Astrocyte (in vitro differentiated cells and primary cell): Measurements from ENCODE around the gene ARHGAP9. TPM values are rescaled to one million over a fixed set of nuclear protein-coding genes. Genes with fewer than 3 reads are reported as not detected.
"Not testable (repeated sequence)": the region's sequence is repeated elsewhere in the genome, so short reads cannot be mapped to it uniquely, and the experiment has no call there.

Experiments used
- DNase-seq: peaks from one replicate; pipeline ENCODE4 v3.0.0-alpha.2; 2010; ENCODE audit warnings: low read depth
- FAIRE-seq: peaks from 2 replicates; lab custom pipeline; 2011; peaks lifted over from hg19 to GRCh38; lab: Jason Lieb, UNC
- H2AFZ ChIP-seq: 2 replicates; pipeline ENCODE4 v1.6.0; 2012; ENCODE audit warnings: low read depth, low read length, inconsistent platforms
- H3K27ac ChIP-seq: 2 replicates; pipeline ENCODE4 v1.5.1; 2011; ENCODE audit warnings: low read depth, low read length, inconsistent platforms
- H3K27me3 ChIP-seq: 2 replicates; pipeline ENCODE4 v1.6.0; 2011; ENCODE audit warnings: low read length, inconsistent platforms; ENCODE audit not compliant: insufficient read depth
- H3K36me3 ChIP-seq: 2 replicates; pipeline ENCODE4 v1.5.1; 2011; ENCODE audit warnings: low read length, inconsistent platforms; ENCODE audit not compliant: insufficient read depth
- H3K4me1 ChIP-seq: 2 replicates; pipeline ENCODE4 v1.5.1; 2011; ENCODE audit warnings: low read length, inconsistent platforms; ENCODE audit not compliant: insufficient read depth
- H3K4me2 ChIP-seq: 2 replicates; pipeline ENCODE4 v1.6.0; 2012; ENCODE audit warnings: low read length, inconsistent platforms
- H3K4me3 ChIP-seq: 2 replicates; pipeline ENCODE4 v1.5.1; 2011; ENCODE audit warnings: low read depth, mild to moderate bottlenecking, low read length, inconsistent platforms; ENCODE audit not compliant: insufficient read depth
- H3K79me2 ChIP-seq: 2 replicates; pipeline ENCODE4 v1.6.0; 2012; ENCODE audit warnings: mild to moderate bottlenecking, low read length, inconsistent platforms; ENCODE audit not compliant: insufficient read depth
- H3K9ac ChIP-seq: 2 replicates; pipeline ENCODE4 v1.6.0; 2012; ENCODE audit warnings: mild to moderate bottlenecking, low read length, inconsistent platforms
- H3K9me3 ChIP-seq: 2 replicates; pipeline ENCODE4 v1.5.1; 2012; ENCODE audit warnings: low read depth, mild to moderate bottlenecking, low read length, inconsistent platforms; ENCODE audit not compliant: insufficient read depth
- H4K20me1 ChIP-seq: 2 replicates; pipeline ENCODE4 v1.6.0; 2012; ENCODE audit warnings: low read length, inconsistent platforms; ENCODE audit not compliant: insufficient read depth
- H3K27ac Mint-ChIP-seq: one replicate; pipeline ENCODE4 v1.8.0; 2021; ENCODE audit warnings: mild to moderate bottlenecking, mixed read lengths; ENCODE audit not compliant: unreplicated experiment
- H3K27me3 Mint-ChIP-seq: one replicate; pipeline ENCODE4 v1.8.0; 2021; ENCODE audit warnings: low read depth, mixed read lengths; ENCODE audit not compliant: unreplicated experiment
- H3K36me3 Mint-ChIP-seq: one replicate; pipeline ENCODE4 v1.8.0; 2021; ENCODE audit warnings: low read depth, mixed read lengths; ENCODE audit not compliant: unreplicated experiment
- H3K4me1 Mint-ChIP-seq: one replicate; pipeline ENCODE4 v1.8.0; 2021; ENCODE audit warnings: low read depth, mixed read lengths; ENCODE audit not compliant: unreplicated experiment
- H3K4me3 Mint-ChIP-seq: one replicate; pipeline ENCODE4 v1.8.0; 2021; ENCODE audit warnings: mild to moderate bottlenecking, moderate library complexity, mixed read lengths; ENCODE audit not compliant: unreplicated experiment
- H3K9me3 Mint-ChIP-seq: one replicate; pipeline ENCODE4 v1.8.0; 2021; ENCODE audit warnings: mild to moderate bottlenecking, mixed read lengths; ENCODE audit not compliant: unreplicated experiment
- EZH2 ChIP-seq: IDR thresholded peaks from 2 replicates; pipeline ENCODE4 v1.6.1; 2012; ENCODE audit warnings: mild to moderate bottlenecking, low read length, inconsistent platforms; ENCODE audit not compliant: insufficient read depth
- total RNA-seq: library from RNA; stranded (reverse); gene quantifications from 2 replicates; pipeline ENCODE4 v1.2.1, GENCODE V29; 2021
- TF ChIP-seq, protein P1 (sequence below): IDR thresholded peaks from 2 replicates; pipeline ENCODE4 v1.5.1; 2011; ENCODE audit warnings: low read depth, mild to moderate bottlenecking, inconsistent platforms, low read length, moderate library complexity; ENCODE audit not compliant: insufficient read depth

Gene ARHGAP9
- total RNA-seq, 1 donor from 2014 or later, result 3.1 TPM

DNA sequence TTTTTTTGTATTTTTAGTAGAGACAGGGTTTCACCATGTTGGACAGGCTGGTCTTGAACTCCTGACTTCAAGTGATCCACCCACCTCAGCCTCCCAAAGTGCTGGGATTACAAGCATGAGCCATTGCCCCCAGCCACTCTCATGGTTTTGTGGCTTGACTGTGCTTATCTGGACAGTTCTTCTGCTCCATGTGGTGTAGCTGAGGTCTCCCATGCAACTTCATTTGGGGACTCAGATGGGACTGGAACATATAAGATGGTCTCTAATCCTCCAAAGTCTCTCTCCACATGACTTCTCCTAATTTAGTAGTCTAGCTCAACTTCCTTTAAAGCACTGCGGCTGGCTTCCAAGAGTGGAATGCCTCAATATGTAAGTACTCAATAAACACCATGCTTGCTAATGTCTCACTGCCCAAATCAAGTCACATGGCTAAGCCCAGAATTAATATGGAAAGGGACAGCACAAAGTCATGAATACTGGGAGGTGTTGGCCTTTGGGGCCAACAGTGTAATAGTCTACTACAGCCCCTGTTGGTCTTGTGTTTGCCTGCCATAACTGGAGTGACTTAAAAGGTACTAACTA is 37.7 kb downstream of the ARHGAP9 start:
- H3K4me3 ChIP-seq, result no peak overlapping the region
- H3K27me3 Mint-ChIP-seq, result peaks cover 6% of the 10 kb centered on the region
- H3K4me1 ChIP-seq, result no peaks in the 10 kb centered on the region
- no peaks in the 10 kb centered on the region for H3K9me3 ChIP-seq
- no peak overlapping the region for H3K4me2 ChIP-seq
- H3K79me2 ChIP-seq, result no peaks in the 10 kb centered on the region
- no peak overlapping the region for H3K4me3 Mint-ChIP-seq
- no peak overlapping the region for H2AFZ ChIP-seq
- no peak overlapping the region for H3K9ac ChIP-seq
- H3K9me3 Mint-ChIP-seq, result no peaks in the 10 kb centered on the region
- H3K36me3 Mint-ChIP-seq, result no peaks in the 10 kb centered on the region
- FAIRE-seq (no peak), DNase-seq (no peak)
- no peak overlapping the region for H3K27ac ChIP-seq
- H3K27me3 ChIP-seq, result no peaks in the 10 kb centered on the region
- peaks cover 2% of the 10 kb centered on the region for H3K4me1 Mint-ChIP-seq
- no peaks in the 10 kb centered on the region for H4K20me1 ChIP-seq
- no peak for TF ChIP-seq EZH2
- TF ChIP-seq, protein P1, sequence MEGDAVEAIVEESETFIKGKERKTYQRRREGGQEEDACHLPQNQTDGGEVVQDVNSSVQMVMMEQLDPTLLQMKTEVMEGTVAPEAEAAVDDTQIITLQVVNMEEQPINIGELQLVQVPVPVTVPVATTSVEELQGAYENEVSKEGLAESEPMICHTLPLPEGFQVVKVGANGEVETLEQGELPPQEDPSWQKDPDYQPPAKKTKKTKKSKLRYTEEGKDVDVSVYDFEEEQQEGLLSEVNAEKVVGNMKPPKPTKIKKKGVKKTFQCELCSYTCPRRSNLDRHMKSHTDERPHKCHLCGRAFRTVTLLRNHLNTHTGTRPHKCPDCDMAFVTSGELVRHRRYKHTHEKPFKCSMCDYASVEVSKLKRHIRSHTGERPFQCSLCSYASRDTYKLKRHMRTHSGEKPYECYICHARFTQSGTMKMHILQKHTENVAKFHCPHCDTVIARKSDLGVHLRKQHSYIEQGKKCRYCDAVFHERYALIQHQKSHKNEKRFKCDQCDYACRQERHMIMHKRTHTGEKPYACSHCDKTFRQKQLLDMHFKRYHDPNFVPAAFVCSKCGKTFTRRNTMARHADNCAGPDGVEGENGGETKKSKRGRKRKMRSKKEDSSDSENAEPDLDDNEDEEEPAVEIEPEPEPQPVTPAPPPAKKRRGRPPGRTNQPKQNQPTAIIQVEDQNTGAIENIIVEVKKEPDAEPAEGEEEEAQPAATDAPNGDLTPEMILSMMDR, result no peak
- no peak overlapping the region for H3K27ac Mint-ChIP-seq
- no peaks in the 10 kb centered on the region for H3K36me3 ChIP-seq

DNA sequence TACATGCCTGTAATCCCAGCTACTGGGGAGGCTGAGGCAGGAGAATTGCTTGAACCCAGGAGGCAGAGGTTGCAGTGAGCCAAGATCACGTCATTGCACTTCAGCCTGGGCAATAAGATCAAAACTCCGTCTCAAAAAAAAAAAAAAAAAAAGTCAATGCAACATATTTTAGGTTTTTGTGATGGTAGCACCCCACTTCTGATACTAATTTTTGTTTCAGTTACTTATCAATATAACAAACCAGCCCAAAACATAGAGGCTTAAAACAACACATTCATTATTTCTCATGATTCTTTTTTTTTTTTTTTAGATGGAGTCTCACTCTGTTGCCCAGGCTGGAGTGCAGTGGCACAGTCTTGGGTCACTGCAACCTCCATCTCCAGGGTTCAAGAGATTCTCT is 38.3 kb downstream of the ARHGAP9 start:
- H3K4me1 ChIP-seq, H3K4me1 Mint-ChIP-seq, FAIRE-seq, H3K9ac ChIP-seq, H3K4me2 ChIP-seq, DNase-seq, H3K9me3 ChIP-seq, H4K20me1 ChIP-seq, H3K27me3 Mint-ChIP-seq, H2AFZ ChIP-seq, H3K36me3 Mint-ChIP-seq, H3K9me3 Mint-ChIP-seq, H3K27ac ChIP-seq, H3K79me2 ChIP-seq, H3K36me3 ChIP-seq, H3K4me3 ChIP-seq, H3K4me3 Mint-ChIP-seq, H3K27ac Mint-ChIP-seq, H3K27me3 ChIP-seq: not testable (repeated sequence)

DNA sequence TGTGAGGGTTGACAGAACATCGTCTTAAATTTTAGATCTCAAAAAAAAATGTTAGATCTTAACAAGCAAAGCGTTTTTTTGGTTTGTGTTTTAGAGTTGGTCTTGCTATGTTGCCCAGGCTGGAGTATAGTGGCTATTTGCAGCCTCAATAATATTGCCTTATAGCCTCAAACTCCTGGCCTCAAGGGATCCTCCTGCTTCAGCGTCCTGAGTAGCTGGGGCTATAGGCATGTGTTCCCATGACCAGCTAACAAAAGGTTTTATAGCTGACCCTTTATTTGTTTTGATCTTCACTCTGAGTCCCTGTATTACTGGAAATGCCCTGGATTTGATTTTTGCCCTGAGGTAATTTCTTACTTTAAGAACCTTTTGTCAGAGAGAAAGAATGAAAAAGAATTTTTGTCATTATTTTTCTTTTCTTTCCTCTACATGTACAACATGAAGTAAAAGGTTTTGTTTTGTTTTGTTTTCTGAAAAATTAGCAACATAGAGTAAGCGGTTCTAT is 39.9 kb downstream of the ARHGAP9 start:
- no peak overlapping the region for H2AFZ ChIP-seq
- H3K36me3 ChIP-seq, result no peaks in the 10 kb centered on the region
- peaks cover 2% of the 10 kb centered on the region for H3K4me1 Mint-ChIP-seq
- DNase-seq, result no peak
- H3K9ac ChIP-seq, result no peak overlapping the region
- no peak overlapping the region for H3K4me3 Mint-ChIP-seq
- no peaks in the 10 kb centered on the region for H4K20me1 ChIP-seq
- H3K27me3 Mint-ChIP-seq, result peaks cover 6% of the 10 kb centered on the region
- no peaks in the 10 kb centered on the region for H3K9me3 ChIP-seq
- no peak overlapping the region for H3K4me2 ChIP-seq
- no peak overlapping the region for H3K27ac ChIP-seq
- FAIRE-seq, result no peak
- H3K79me2 ChIP-seq, result no peaks in the 10 kb centered on the region
- no peaks in the 10 kb centered on the region for H3K9me3 Mint-ChIP-seq
- no peak for TF ChIP-seq EZH2
- TF ChIP-seq, protein P1, result no peak
- no peaks in the 10 kb centered on the region for H3K27me3 ChIP-seq
- no peak overlapping the region for H3K27ac Mint-ChIP-seq
- H3K36me3 Mint-ChIP-seq, result no peaks in the 10 kb centered on the region
- no peaks in the 10 kb centered on the region for H3K4me1 ChIP-seq
- no peak overlapping the region for H3K4me3 ChIP-seq
